Inflammatory macrophage treated with lipopolysaccharide for 1 hour (primary cell): ENCODE results near the gene CUBN.
A peak's percentile ranks its signal among the peaks of the same experiment; 100 is the strongest.
"Not testable (repeated sequence)": the region's sequence is repeated elsewhere in the genome, so short reads cannot be mapped to it uniquely, and the experiment has no call there.

ENCODE experiments used
- DNase-seq, 2 donors: peaks; one replicate each; pipeline ENCODE4 v3.0.0-alpha.2; 2020 to 2022

CUBN gene

DNA sequence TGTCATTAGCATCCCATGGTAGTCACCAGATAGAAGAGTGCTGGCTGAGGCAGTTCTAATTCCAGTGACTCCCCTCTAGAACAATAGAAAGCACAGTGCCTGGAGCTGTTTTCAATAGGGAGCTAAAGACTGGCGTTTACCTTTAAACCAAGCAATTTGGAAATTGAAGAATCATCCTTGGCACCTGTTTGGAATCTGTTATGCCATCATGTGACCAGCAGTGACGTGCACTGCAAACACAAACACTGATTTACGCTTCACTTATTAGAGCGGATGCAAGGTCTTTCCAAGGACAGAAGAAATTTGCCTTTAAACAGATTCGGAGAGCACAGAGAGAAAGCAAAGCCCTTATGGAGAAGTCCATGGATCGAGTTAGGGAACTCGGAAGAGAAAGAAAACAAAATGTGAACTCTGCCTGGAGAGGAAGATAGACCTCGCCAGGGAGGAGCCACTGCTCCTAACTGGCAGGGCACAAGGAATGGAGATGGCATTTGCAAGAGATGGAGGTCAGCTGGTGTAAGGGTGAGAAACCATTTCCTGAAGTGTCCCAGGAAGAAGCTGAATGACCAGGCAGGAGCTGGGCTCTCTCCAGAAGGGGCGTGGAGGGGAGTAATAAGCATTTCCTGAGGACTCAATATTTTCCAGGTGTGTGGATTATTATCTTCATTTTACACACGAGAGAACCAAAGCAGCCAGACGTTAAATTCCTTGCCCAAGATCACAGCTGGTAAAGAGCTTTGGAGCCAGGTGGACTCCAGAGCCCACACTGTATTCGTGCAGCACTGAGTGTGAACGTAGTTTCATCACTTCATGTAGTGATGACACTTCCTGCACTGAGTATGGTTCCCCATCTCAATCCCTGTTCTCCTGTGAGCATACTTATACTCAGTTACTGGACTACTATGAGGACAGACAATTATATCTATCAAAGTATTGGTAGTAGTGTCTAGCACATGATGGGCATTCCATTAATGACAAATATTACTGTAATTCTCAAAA lies 97.7 kb downstream of the CUBN start:
- peak; percentile 60 to 63 for DNase-seq

DNA sequence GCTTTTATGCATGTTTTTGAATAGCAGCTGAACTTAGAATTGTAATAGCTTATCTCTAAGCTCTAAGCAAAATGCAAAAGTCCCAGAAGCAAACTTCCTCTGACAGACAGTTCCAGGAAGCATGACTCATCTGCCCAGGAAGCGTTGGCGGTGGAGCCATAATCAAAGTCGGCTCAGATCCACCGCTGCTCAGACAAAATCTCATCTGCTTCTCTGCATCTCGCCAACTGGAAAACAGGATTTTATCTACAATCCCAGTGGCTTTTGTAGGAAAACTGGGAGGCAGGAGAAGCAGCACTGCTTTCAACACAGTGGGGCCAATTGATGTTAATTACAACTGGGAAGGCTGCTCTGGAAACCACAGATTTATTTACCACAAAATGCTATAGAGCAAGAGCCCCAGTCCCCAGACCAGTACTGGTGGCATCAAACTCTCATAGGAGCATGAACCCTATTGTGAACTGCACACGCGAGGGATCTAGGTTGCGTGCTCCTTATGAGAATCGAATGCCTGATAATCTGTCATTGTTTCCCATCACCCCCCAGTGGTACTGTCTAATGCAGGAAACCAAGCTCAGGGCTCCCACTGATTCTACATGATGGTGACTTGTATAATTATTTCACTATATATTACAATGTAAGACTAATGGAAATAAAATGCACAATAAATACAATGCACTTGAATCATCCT lies 99.9 kb downstream of the CUBN start:
- DNase-seq: peak; percentile 90 to 96

DNA sequence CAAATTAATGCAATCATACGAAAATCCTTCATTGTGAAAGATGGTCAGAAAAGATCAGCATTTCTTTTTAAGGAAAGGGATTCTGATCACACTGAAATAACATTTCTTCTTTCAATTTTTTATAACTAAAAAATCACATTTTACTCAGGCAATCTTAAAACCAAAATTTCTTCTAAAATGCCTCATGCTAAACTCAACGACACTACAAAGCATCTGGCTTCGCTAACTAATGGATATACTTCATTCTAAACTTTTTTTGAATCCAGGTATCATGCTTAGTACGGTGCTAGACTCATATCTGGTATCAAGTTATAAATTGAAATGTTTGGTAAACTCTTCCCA lies 100.4 kb downstream of the CUBN start:
- peak in 1 of 2 donors; percentile 58 for DNase-seq

DNA sequence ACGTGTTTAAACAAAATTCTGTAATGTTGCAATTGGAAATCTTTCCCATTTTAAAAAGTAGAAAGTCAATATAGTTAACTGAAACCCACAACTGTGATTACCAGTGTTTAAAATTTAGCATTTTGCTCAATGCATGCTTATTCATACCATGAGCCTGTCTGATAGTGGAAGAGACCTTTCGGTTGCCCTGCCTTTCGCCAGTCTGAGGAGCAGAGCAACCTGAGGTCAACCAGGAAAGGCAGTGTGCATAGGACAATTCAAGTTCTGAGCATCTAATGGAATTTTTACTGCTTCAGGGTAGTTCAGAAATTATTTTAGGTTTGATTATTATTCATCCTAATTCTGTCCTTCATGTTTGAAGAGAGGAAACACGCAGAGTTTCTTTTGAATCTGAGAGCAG lies 100.8 kb downstream of the CUBN start:
- DNase-seq: peak; percentile 67 to 68

DNA sequence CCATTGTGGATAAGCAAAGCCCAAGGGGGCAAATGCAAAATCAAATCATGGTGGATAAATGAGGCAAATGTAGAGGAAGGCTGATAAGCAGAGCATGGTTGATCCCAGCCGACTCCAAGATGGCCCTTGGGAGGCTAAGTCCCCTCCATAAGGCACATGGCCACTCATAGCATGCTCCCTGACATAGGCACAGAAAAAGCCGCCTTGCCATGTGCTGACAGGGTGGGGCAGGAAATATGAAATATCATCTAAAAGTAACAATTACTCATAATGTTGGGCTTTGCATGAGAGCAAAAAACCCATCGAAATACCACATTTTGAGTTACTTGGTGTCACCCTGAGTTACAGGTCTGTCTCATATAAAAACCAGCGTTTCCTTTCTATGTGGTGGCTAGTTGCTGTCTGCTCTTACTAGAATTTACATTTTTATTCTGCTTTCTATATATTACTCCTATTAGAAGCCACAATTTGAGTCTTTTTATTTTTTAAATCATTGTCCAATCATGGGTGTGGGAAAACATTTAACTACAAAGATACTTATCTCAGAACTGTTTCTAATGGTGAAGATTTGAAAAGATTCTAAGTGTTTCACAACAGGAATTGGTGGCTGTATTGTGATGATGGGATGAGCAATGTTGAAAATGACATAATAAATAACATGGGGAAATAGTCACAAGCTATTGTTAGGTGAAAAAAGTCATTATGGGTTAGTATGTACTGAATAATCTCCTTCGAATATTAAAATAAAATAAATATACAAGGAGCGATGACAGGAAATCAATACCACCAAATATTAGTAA lies 102.7 kb downstream of the CUBN start:
- DNase-seq: peak; percentile 90 to 91

DNA sequence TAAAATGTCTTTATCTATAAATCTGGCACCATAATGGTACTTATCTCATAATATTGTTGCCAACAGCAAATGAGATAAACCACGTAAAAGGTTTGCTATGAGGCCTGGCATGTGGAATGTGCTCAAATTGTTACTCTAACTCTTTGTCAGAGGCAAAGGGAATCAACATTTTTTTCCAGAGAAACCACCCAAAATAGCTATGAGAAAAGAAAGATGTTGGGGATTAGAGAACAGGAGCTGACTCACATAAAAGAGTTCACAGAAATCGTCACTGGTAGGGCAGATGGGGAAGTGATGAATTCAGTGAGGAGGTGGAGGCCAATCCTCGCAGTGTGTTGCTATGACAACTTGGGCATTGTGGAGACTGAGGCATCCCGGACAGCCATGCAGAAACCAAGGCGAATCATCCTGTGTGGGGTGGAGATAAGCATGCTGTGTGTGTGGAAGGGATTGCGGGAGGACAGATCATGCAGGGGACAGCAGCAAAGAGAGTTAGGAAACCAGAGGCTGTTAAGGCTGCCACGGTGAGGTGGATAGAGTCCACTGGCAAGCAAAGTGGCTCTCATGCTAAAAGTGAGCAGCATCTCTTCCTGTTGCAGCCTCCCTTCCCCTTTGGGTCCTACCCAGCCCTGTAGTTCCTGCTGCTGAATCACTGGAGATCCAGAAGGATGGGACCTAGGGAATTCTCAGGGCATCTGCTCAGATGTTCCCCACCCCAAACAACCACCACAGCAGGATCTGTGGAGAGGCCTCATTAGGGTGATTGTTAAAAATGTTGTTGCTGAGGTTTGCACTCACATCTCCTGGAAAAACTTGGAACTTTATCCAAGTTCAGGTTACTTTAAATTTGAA lies 103.9 kb downstream of the CUBN start:
- peak; percentile 90 to 96 for DNase-seq

DNA sequence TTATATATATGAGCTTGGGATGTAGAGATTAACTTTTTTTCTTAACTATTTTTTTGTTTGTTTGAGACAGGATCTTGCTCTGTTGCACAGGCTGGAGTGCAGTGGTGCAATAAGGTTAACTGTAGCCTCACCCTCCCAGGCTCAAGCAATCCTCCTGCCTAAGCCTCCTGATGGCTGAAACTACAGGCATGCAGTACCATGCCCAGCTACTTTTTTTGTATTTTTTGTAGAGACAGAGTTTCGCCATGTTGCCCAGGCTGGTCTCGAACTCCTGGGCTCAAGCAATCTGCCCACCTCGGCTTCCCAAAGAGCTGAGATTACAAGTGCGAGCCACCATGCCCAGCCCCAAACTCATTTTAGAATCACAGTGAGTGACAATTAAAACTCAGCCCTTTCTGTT lies 105.2 kb downstream of the CUBN start:
- no peak for DNase-seq

DNA sequence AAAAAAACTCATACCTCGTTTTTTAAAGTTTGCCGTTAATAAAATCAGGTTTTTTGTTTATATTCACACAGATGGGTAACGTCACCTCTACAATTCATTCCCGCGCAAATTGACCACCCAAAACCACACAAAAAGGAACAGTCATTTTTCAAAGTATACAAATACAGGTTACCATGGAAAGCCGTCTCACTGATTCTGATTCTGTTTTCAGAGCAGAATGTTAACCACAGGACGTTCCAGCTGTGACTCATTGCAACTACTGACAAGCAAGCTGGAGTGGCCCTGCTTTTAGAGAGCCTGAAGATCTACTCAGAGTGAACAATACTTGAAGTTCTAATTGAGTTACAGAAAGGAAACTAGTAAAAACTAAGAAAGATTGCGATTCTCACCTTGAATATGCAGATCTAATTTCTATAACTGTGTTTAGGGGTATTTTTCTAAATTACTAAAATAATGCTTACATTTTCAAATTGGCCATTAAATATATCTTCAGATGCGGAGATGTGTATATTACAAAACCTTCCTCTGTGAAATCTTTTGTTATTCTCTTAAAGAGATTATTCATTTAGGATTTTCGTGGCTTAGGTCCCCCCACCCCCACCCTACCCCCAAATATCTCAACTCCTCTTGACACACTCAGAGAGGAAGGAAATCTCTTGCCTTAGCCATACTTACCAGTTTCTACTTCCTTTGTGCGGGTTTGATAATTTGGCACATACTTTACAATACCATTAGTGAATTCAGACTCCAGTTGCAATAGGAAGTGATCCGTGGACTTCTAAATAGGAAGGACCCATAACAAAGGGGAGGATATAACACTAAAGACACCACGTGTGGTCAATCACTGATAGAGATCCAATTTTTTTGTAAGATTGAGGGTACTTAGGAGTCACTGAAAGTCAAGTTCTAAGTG lies 106.0 kb downstream of the CUBN start:
- peak; percentile 91 to 92 for DNase-seq

DNA sequence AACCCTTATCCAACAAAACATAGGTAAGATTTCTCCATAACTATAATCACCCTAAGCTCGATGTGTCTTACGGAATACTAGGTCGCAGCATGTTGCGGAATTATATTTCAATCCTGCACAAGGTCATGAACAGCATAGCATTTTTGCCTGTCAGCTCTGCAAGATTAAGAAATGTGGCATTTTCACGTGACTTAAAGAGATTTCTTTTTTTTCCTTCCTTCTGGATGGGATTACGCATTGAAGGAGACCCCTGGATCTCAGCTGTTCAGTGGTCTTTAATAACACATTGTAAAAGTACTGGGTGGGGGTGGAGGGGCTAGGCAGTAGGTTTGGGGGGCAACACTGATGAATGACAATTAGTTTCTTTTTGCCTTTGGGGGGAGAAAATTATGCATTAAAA lies 106.7 kb downstream of the CUBN start:
- peak; percentile 47 to 53 for DNase-seq

DNA sequence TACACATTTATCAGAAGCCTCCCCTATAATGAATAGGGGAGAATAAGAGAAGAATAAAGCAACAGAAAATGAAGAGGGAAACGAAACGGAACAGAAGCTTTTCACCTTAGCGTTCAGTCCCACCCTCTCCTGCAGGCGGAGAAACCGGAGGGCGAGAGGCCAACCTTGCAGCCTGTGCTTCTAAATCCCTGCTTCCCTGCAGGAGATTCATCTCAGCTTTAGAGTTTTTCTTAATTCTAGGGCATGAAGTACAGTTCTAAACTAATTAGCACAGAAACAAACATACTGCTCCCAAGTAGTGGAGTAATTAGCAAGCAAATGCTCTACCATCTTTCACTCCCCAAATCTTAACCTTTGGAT lies 107.2 kb downstream of the CUBN start:
- DNase-seq: no peak

DNA sequence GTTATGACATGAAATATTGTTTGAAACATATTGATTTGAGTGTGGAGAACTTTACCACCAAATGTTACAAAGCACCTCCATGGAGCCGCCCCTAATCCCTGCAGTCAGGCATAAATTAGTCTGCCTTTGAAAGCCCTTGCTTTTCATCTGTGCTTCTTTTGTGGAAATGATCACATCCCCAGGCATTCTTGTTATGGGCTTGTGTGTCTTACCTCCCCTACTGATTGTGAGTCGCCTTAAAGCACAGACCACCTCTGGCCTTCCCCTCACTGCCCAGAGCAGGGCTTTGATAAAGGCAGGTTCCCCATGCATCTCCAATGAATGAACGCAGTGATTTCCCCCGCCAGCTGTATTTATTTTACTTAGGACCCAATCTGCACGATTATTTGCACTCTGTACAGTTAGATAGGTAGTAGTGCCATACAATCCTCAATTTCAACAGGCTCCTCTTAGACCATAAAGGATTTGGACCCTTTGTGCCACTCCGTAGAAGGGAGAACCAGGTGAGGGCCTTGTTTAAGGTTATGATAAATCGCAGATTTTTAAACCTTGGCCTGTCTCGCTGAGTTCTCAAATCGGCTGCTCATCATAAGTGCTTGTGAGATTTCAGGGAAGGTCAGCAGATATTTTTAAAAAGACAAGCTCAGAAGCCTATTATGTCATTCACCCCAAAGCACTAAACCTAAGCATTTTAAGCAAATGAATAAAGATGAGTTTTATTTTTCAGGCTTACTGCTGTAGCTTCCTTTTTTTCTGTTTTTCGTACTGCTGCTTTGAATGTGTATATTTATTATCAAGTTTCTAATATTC lies 107.8 kb downstream of the CUBN start:
- DNase-seq: no peak

DNA sequence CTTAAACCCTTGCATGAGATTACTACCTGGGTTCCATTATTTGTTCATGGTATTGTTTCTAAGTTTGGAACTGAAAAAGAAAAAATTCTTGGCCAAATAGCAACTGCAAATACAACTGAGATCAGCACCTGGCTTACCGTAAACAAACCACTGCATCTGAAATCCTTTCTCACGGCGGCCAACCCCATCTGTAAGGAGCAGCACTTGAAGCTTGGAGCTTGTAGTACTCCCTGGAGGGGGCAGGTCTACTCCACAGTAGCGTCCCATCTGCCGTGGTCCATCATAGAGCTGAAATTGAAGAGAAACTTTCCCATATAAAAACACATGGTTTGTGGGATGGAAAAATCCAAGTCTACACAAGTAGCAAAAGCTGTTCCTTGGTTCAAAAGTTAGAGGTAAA lies 109.9 kb downstream of the CUBN start:
- DNase-seq: no peak

DNA sequence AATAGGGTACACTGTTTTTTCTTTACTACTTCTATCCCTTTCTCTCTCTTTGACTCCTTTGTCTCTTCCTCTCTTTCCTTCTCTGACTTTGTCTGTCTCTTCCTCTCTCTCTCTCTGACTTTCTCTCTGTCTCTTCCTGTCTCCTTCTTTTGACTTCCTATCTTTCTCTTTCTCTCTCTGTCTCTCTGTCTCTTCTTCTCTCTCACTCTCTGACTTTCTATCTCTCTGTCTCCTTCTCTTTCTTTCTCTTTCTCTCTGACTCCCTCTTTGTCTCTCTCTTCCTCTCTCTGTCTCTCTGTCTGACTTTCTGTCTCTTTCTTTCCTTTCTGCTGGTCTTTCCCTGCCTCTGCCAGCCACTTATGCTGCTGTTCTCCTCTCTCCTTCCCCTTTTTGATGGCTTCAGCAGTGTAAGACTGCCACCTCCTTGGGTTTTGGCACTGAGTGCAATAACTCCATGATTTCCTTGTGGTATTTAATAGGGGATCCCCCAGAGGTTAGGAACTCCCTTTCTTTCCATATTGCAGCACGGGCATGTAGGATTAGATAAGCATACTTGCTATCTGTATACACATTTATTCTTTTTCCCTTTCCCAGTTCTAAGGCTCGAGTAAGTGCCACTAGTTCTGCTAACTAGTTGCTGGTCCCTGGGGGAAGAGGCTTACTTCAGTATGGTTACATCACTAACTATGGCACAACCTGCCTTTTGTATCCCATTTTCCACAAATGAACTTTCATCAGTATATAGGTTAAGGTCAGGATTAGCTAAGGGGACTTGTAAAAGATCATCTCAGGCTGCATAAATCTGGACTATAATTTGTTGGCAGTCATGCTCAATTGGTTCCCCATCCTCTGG lies 116.3 kb downstream of the CUBN start:
- peak; percentile 55 to 77 for DNase-seq

DNA sequence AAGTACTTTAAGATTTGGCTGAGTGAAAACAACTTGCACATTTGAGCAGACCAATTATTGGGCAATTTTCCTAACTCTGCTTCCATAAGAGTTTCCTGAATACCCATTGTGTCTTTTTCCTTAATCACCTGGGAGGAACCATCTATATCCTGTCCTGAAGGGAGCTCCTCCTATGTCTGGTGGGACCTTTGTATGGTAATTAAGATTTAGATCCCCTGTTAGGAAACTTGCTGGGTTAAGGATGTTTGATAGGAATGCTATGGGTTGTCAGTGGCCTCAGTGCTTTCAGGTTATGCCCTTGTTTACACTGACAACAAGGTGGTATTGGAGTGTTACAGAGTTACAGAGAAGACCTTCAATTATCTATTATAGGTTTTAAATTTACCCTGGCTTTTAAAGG lies 116.9 kb downstream of the CUBN start:
- not testable (repeated sequence) for DNase-seq

DNA sequence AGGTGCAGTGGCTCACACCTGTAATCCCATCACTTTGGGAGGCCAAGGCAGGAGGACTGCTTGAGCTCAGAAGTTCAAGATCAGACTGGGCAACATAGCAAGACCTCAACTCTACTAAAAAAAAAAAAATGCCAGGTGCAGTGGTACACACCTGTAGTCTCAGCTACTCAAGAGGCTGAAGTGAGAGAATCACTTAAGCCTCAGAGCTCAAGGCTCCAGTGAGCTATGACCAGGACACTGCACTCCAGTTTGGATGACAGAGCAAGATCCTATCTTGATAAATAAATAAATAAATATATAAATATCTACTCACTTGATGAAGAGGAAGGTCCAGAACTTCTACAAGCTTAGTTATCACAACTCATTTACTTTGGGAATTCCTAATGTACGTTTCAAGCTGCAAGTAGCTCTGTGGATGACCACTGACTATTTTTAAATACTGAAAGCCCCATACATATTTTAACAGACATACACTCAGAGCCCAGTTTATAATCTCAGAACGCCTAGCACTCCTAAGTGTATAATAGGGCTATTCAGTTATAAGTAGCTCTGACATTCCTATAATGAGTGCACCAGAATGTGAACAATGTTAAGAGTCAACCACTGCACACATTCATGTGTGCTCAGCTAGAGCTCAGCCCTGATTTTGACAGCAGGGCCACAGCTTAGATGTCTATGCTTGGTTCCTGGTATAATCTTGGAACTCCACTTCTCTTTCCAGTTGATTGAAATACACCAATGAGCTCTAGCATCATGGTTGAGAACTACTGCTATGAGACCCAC lies 119.1 kb downstream of the CUBN start:
- DNase-seq: no peak

DNA sequence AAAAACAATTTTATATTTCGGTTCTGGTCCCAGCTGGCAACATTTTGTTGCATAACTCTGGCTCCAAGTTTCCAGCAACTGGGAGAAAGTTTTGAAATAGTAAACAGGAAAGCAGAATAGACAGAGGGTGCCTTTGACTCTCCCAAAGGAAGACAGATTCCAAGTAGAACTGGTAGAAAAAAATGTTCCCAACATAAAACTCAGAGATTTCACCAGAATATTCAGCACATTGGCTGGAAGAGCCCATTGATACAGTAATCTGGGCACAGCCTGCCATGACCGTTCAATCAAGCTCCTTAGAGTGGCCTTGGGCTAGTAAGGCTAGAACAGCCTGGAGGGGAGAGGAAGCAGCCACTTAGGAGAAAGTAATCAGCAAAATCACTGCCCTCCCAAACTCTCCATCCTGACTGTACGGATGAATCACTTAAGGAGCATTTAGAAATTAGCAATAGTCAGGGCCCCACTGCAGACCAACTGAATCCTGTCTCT lies 120.4 kb downstream of the CUBN start:
- DNase-seq: no peak

DNA sequence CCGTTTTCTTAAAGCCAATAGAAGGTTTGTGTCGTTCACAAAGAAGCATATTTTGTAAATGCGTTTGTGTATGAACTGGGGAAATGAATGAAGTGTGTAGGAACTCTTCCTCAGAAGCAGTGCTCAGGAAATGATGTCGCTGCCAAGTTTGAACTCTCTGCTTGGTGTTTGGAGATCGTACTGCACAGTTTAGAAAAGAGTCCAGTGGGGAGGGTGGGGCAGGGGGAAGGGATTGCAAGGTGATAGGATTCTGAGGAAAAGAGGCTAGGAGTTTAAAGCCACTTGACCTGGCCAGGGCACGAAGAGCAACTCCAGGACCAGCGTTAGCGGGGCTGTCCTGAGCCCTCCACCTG lies 122.2 kb downstream of the CUBN start:
- DNase-seq: no peak

DNA sequence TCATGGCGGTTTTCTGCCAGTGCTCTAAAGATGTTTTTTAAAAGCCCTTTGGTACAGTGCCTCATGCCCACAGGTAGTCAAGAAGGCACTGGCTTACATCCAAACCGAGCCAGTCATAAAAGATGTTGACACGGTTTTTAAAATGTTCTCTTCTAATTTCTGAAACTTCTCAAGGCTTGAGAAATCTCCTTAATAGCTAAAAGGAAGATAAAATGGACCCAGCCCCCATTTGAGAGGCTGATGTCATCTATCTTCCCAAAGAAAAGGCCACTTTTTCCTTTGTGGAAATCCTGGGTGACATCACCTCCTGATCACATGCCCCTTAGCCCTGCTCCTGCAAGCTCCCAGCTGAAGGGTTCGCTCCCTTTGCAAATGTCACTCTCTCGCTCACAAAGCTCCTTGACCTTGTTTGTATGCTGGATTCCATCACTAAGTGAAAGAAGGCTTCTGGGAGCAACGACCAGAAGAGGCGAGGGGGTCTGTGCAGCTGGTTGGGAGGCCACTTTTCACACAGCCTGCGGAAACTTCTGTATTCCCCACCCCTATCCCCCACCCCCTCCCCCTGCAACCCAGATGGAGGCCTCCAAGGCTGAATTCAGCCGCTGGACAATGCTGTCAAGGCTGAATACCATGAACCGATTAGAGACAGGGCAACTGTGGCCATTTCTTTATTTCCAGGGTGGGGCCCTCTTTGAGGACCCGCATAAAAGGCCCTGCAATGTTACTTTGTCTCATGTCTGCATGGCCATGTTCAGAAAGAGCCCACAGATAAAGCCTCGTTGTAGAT lies 122.8 kb downstream of the CUBN start:
- peak; percentile 25 to 52 for DNase-seq
